Measurements from ENCODE around the gene CLIP4.
A peak's percentile ranks its signal among the peaks of the same experiment; 100 is the strongest.
"Not testable (repeated sequence)": the region's sequence is repeated elsewhere in the genome, so short reads cannot be mapped to it uniquely, and the experiment has no call there.

CLIP4 gene, protein sequence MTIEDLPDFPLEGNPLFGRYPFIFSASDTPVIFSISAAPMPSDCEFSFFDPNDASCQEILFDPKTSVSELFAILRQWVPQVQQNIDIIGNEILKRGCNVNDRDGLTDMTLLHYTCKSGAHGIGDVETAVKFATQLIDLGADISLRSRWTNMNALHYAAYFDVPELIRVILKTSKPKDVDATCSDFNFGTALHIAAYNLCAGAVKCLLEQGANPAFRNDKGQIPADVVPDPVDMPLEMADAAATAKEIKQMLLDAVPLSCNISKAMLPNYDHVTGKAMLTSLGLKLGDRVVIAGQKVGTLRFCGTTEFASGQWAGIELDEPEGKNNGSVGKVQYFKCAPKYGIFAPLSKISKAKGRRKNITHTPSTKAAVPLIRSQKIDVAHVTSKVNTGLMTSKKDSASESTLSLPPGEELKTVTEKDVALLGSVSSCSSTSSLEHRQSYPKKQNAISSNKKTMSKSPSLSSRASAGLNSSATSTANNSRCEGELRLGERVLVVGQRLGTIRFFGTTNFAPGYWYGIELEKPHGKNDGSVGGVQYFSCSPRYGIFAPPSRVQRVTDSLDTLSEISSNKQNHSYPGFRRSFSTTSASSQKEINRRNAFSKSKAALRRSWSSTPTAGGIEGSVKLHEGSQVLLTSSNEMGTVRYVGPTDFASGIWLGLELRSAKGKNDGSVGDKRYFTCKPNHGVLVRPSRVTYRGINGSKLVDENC

DNA sequence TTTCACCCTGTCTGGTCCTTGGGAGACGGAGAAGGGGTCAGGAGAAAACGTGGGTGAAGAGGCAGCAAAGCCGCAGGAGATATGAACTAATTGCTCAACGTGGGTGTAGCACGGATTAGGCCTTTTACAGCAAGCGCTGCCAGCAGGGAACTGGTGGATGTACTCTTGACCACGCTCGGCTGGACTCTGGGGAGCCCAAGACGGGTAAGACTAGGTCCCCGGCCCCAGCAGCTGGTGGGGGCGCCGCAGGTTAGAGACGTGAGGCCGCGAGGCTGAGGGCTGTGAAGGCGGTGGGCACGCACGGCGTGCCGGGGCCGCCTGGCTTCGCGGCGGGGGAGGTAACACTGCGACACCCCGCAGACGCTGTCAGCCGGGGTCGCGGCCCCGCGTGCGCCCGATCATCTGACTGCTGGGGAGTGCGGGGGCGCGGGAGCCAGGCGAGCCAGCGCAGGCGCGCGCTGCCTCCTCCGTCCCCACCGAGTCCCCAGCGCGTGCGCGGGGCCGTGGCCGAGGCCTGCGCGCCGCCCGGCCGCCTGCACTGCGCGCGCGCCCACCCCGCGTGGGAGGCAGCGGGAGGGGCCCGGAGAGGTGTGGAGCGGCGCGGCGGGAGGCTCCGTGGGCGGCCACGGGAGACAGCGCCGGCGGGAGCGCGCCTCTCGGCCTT, at the start of gene CLIP4:
TSS of gene CLIP4 (plus strand) at position 470 of the 664 bp plus-strand sequence. CDS start 5,974 bp downstream, outside the sequence.
- DNase-seq (ENCODE audit: low read depth in 2 of 2), result peak in 1 of 2 donors; percentile 49

DNA sequence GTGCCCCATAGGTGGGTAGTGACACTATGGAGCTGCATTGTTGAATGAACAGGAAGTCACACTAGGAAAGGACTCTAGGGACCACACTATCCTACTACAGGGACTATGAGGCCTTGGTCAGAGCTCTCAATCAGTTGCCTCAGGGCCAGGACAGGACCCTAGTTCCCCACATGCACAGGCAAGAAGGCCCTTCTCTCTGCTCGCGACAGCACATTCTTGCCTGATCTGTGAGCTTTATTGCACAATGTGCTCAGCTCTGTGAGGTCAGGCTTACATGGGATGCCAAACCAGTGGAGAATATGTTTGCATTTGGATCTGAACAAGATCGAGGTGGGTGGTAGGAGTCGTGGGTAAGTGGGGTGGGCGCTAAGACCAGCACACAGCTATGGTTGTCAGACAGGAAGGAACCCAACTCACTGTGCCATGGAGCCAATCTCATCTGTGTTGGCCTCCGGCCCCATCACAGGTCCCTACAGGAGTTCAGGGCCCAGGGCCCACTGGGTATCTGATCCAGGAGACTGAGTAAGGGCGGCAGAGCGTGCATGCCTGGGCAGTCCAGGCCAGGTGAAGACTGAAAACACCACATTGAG, 48.8 kb upstream of the CLIP4 start:
- DNase-seq (ENCODE audit: low read depth in 2 of 2), result no peak

DNA sequence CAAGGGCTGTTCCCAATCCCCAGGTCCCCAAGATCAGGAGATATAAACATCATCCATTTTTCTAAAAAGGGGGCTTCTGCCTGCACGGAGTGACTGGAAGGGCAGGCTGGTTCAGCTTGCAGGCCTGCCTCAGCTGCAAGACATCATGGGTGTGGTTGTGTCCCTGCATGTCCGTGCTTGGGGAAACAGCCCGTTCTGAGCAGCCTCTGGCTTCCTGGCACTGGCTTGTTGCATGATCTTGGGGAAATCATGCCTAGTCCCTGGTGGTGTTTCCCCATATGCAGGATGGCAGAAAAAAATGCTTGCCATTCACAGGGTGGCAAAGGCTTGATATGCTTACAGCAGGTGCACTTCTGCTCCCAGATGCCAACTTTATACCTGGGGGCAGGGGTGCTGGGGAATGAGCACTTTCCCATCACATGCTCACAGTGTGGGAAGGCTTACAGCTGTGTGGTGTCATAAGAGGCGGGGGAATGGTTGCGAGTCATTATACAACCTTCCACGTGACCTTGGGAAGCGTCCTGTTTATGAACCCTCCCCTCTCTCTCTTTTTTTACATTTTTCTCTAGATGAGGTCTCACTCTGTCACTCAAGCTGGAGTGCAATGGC, 48.1 kb upstream of the CLIP4 start:
- DNase-seq (ENCODE audit: low read depth in 2 of 2), result no peak

DNA sequence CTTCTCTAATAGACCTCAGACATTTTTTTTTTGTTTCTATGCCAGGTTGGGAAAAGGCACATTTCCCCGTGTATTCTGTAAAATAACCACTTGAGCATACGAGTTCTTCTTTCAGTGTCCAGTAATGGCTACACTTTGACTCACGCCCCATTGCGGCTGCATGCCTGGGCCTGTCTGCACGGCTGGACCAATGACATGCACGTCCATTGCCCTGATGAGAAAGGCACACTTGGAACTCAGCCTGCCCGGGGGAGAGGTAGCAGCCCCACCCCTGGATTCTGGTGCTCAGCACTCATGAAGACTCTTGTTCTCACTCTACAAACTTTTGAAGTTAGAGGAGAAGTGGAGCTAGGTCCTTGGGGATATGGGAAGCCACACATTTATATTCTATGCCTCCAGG, 46.7 kb upstream of the CLIP4 start:
- no peak for DNase-seq (ENCODE audit: low read depth in 2 of 2)

DNA sequence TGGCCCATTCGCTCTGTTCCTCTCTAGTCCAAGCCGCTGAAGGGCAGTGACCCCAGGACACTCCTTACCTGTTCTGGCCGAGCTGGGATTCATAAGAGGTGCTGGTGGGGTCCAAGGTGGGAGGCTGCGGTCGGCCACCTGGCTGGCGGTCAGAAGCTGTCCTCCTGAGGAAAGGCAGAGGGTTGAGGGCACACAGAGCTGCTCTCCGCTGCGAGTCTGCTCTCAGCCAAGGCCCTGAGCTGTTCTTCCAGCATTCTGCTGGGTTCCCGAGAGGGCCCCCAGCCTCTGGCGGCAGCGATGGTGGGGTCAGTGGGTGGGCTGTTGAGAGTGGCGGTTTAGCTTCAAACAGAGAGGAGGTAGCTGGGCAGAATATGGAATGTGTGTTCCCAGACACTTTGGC, 44.7 kb upstream of the CLIP4 start:
- DNase-seq (ENCODE audit: low read depth in 2 of 2), result no peak

DNA sequence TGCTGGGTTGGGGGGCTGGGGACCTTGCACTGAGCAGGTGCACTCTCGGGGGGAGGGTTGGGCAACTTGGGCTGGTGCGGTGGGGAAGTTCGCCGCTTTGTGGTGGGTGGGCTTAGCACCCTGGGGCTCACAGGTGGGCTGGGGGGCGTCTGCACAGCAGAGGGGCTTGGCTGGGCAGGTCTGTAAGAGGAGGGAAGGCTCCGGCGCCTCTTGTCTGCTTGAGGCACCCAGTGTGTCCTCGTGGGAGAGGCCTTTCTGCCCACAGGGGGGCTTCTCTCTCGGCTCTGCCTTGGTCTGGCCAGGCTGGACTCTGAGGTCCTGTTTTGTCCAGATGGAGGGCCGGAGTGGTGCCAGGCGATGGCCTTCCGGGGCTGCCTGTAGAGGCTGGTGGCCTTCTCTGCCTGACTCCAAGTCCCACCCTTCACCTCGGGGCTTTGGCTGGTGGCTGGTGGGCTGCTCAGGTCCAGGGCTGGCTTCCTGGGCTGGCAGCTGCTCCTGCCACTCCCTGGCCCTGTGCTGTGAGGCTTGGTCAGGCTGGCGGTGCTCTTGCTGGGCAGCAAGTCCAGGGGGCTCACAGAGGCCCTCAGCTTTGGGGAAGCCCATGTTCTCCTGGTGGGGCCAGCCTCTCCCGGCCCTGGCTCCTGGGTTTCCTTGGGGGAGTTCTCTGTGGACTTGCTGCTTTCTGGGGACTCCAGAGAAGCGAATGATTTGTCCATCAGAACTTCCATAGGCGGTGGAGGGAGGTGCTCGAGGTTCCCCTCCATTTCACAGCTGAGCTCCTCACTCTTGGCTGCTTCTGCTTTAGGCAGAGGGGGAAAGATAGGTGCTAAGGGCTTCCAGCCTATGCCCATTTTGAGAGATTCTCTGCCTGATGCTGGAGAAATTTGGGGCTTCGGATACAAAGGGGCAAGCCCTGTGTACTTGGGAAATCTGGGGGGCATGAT, 43.9 kb upstream of the CLIP4 start:
- DNase-seq (ENCODE audit: low read depth in 2 of 2), result no peak

DNA sequence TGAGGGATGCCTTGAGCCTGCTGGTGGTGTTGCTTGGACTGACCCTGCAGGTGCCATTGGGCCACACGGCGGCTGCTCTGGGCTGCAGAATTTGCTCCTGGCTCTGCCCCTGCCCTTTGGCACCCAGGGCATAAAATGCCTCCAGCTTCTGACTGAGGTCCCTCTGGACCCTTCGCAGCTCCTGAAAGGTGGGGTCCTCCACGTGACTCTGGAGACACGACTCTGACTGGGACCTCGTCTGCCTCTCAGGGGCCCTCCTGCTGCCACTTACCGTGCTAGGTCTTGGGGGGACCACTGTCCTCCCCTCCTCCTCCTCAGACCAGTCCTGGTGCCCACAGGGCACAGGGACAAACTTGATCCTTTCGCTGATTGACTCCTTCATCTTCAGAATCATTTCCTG, 43.0 kb upstream of the CLIP4 start:
- DNase-seq (ENCODE audit: low read depth in 2 of 2), result no peak

DNA sequence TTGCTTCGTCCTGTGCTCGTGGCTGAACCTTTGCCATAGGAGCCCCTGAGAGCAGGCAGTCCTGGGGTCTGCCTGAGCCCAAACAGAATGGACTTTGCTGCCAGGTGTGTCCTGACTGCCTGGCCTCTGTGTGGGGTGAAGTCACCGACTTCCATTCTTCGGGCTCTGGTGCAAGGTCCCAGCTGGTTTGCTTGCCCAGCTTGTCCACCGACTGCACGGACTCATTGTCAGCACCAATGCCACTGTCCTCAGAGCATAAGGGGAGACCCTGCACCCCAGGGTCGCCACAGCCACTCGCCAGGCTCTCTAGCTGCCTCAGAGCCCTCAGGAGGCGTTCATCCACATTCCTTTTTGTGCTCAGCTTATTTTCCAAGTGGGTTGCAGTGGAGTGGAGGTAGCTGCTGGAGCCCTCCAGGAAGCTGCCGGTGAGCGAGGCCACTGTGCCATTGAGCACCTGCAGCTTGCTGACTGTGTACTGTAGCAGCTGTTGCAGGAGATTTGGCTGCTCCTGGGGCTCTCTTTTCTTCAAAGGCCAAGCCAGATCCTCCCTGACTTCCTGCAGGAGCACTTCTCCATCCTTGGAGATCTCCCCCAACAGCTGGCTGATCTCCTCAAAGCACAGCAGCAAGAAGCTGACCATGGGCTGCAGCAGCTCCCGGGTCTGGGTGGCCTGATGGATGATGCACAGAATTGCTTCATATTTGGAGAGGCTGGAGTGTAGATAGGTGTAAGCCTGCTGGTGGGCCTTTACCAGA, 42.1 kb upstream of the CLIP4 start:
- no peak for DNase-seq (ENCODE audit: low read depth in 2 of 2)

DNA sequence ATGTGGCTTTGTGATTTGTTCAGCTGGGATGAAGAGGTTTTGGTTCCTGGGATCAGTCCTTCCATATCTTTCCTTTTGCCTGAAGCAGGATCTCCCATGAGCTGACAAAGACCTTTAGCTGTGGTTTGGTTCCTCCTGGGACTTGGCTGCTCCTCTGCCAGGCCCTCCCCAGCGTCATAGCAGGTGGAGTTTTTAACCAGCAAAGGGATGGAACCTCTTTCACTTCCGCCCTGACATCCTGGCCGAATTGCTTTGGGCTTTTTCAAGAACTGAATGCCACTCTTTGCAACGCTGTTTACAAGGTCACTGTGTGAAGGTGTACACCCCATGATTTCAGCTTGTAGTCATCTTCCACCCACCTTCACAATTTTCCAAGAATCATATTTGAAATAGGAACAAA, 41.3 kb upstream of the CLIP4 start:
- DNase-seq (ENCODE audit: low read depth in 2 of 2), result no peak

DNA sequence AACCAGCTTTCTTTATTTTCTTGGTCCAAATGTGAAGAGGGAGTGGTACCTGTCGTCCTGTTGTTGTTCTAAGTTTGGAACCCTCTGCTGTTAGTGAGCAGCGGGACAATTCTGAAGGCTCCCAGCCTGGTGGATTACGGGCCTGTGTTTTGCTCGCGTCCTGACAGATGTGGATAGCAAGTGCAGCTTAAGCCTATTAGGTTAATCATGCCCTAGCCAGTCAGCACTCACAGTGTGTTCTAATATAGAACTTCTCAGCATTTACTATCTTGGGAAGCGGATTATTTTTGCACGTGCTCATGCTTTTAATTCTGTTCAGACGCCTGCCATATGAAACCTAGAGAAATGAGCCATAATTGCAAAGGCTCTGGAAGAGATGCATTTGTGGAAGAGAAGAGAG, 40.8 kb upstream of the CLIP4 start, which contains the start of gene PCARE:
TSS of gene PCARE (minus strand) at position 113 of the 400 bp plus-strand sequence. CDS start 262 bp downstream, outside the sequence.
- DNase-seq (ENCODE audit: low read depth in 2 of 2), result no peak

DNA sequence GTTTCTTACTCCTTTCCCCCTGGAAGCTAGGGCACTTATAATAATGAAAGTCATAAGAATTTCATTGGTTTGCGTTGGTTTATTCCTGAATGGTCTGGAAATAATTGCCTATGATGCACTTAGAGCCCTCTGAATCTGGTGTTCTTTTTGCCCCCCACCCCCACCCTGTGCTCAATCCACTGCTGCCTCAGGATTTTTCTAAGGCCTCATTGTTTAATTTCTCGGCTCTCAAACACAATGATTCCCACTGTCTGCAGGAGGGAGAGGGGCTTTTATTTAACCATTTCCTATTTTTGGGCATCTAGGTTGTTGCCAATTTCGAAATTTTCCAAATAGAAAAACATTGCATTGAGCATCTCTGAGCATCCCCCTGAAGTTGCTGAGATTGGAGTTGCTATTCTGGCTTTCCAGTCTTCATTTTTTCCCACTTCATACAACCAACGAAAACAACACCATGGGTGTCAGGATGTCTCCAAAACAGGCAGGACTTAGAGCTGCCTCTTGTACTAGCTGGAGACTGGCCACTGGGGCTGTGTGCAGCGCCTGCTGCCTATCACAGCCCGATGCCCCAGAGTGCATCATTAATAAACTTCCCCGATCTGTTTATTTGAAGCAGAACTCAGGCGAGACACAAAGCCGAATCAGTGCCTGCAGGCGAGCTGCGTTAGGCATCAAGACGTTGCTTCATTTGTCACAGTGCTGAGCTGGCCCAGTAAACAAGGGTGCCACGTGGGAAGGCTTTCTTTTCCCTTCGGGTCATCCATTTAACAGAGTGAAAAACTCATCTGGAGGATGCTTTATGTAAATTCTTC, 39.1 kb upstream of the CLIP4 start:
- no peak for DNase-seq (ENCODE audit: low read depth in 2 of 2)

DNA sequence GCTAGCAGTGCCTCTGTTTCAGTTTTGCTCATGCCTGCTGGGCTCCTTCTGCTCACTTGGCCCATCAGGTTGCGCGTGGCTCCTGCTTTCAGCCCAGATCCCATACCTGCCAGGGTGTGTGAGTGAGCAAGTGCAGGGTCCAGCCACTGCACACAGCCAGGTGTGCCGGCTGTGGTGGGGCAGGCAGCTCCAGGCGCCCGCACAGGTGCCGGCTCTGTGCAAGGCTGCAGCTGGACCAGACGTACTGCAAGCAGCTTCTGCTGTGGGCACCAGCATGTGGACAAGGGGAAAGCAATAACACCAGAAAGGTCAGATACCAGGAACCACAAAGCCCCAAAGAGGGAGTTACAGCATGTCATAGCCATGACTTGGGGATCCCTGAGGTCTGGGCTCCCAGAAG, 35.3 kb upstream of the CLIP4 start:
- DNase-seq (ENCODE audit: low read depth in 2 of 2), result no peak

DNA sequence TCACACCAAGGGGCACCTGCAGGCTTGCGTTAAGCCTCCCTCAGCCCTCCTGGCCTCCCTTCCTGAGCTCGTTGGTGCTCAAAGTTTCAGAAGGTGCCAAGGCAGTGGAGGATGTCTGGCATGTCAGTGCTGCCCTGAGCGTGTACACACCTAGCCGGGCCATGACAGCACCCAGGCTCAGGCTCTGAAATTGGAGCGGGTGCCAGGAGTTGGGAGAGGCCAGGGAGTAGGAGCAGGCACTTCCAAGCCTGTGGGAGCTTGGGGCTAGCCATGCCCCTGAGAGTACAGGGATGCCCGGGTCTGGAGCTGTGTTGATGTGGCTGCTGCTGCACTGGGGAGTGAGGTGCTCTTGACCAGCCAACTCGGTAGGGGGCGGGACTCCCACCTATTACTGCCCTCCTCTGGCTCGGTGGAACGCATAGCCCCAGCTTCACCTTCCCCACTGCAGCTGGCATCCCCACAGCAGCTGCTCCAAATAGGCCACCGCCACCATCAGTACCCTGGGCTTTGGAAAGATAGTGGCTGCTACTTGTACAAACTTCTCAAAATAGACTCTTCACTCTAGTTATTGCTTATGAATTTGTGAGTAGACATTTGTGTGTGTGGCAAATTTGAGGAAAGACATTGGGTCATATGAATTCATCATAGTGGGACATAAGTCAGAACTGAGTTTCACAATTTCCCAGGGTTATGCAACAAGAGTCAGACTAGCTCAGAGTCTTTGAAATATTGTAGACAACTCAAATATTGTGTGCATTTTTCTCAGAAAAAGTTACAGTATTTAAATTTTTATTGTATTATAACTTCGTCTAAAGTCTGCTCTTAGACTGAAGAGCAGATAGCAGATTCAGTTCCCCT, 34.1 kb upstream of the CLIP4 start:
- no peak for DNase-seq (ENCODE audit: low read depth in 2 of 2)

DNA sequence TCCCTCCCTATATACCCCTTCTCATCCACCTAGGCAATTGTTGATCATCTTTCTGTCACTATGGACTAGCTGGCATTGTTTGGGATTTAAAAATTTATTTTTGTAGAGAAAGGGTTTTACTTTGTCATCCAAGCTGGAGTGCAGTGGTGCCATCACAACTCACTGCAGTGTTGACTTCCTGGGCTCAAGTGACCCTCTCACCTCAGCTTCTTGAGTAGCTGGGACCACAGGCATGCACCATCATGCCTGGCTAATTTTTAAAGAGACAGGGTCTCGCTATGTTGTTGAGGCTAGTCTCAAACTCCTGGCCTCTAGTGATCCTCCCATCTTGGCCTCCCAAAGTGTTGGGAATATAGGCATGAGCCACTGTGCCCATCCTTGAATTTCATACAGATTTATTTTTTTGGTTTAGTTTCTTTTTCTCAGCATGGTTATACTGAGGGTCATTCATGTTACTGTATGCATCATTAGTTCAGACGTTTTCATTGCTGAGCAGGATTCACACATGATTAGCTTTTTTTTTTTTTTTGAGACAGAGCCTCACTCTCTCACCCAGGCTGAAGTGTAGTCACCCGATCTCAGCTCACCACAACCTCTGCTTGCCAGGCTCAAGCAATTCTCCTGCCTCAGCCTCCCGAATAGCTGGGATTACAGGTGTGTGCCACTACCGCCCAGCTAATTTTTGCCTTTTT, 32.3 kb upstream of the CLIP4 start:
- no peak for DNase-seq (ENCODE audit: low read depth in 2 of 2)

DNA sequence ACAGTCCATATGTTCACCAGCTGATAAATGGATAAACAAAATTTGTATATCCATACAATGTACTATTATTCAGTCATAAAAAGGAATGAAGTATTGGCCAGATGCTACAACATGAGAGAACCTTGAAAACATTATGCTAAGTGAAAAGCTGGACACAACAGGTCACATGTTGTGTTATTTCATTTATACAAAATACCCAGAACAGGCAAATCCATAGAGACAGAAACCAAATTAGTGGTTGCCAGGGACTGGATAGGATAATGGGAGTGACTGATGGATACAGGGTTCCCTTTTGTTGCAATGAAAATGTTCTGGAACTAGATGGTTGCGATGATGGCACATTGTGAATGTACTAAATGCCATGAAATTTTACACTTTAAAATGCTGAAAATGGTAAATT, 30.7 kb upstream of the CLIP4 start:
- no peak for DNase-seq (ENCODE audit: low read depth in 2 of 2)

DNA sequence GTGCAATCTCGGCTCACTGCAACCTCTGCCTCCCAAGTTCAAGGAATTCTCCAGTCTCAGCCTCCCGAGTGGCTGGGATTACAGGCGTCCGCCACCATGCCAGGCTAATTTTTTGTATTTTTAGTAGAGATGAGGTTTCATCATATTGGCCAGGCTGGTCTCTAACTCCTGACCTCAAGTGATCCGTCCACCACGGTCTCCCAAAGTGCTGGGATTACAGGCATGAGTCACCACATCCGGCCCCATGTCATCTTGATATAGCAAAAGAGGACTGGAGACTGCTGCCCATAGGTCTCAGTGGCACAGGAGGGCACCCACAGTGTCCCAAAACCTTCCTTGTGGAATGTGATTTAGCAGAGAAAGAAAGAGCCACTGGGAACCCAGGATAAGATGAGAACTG, 24.9 kb upstream of the CLIP4 start:
- not testable (repeated sequence) for DNase-seq (ENCODE audit: low read depth in 2 of 2)

DNA sequence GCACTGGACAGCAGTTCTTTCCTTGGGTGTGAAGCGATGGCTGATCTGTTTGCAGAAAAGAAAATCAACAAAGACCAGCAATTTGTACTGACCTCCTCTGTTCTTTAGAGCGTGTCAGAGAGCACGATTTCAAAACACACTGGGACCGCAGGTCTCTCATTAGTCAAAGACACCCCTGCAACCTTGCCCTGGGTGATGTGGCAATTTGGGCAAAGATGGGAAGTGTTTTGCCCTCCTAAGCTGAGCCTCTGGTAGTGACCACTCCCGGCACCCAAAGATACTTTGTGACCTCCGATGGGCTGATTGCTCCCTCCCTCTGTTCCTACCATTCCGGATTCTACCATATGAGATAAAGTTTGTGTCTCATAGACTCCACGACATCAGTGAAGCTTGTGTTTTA, 18.2 kb upstream of the CLIP4 start:
- DNase-seq (ENCODE audit: low read depth in 2 of 2), result no peak

Data from stimulated activated CD4-positive, alpha-beta T cell treated with anti-CD3 and anti-CD28 coated beads, Interleukin-15, amount 100 ng/mL, for 48 hours (primary cell).